Posterior vena cava (tissue), 2 donors: ENCODE results near the gene DYNLT4. TPM values are rescaled to one million over a fixed set of nuclear protein-coding genes. Genes with fewer than 3 reads are reported as not detected.
A peak's percentile ranks its signal among the peaks of the same experiment; 100 is the strongest.
"Not testable (repeated sequence)": the region's sequence is repeated elsewhere in the genome, so short reads cannot be mapped to it uniquely, and the experiment has no call there.

Source experiments
- DNase-seq: peaks from one replicate; pipeline ENCODE4 v3.0.0-alpha.2; 2020; ENCODE audit warnings: low spot score
- intact Hi-C, 2 donors: fragments of 100-400 bp; cut with DNase I; formaldehyde crosslinking; loops; one replicate each; pipeline versions ENCODE4 v1.14.1 to v1.14.2; 2022 to 2023
- total RNA-seq, 2 donors: library from RNA; stranded (reverse); fragmentation: NEBNext Ultra II Directional; extraction: Animal tissue kit (Norgen Biotek cat#: 25700); gene quantifications; one replicate each; pipeline ENCODE4 v1.2.1, GENCODE V29; 2021
- donor health status: DM: yes; HTN: yes; CAD: no.
- donor health status: DM: yes; HTN: yes; CAD: no.

DYNLT4 gene
- total RNA-seq, 2 donors from 2014 or later: not detected

DNA sequence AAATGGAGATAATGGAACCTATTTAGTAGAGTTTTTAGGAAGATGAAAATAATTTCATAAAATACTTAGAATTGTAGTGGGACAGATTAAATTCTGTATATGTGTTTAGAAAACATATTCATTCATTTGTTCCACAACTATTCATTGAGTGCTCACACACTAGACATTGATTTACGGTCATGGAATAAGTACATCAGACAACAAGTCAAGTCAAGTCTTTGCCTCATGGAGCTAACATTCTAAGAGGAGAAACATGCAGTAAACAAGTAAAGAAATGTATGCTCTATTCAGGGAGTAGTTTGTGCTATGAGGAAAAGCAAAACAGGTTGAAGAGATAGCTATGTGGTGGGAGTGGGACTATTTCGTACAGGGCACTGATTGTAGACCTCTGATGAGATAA is 10.2 kb upstream of the DYNLT4 start:
- DNase-seq: no peak
- intact Hi-C loops: no loop called here

DNA sequence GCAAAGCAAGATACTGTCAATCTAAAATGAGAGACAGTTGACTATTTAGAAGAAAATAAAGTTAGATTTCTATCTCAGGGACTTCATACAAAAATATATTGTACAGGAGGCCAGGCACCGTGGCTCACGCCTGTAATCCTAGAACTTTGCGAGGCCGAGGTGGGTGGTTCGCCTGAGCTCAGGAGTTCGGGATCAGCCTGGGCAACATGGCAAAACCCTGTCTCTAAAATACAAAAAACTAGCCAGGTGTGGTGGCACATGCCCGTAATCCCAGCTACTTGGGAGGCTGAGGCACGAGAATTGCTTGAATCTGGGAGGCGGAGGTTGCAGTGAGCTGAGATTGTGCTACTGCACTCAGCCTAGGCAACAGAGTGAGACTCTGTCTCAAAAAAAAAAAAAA is 8.8 kb upstream of the DYNLT4 start:
- intact Hi-C loops: not testable (repeated sequence)
- DNase-seq: peak; percentile 22

DNA sequence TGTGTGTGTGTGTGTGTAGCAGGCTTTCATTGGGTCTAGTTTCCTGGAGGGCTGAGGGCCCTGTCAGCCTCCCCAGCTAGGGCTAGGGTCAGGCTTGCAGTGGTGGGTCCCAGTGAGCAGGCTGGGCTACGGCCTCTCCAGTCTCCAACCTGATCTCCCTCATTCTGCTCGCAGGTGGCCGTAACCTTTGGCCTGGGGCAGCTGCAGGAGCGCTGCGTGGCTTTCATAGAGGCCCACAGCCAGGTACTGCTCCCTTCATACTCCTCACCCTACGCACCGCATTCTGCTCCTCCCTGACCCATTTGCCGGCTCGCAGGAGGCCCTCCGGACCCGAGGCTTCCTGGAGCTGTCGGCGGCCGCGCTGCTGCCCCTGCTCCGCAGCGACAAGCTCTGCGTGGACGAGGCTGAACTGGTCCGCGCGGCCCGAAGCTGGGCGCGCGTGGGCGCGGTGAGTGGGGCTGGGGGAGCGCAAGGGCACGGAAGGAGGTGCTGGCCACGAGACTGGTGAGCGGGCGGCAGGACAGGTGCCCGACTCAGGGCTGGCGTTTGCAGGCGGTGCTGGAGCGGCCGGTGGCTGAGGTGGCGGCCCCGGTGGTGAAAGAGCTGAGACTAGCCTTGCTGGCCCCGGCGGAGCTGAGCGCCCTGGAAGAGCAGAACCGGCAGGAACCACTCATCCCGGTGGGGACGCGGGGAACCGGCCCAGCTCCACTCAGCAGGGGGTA is 5.8 kb upstream of the DYNLT4 start:
- peak; percentile 80 for DNase-seq
- intact Hi-C loops: no loop called here

DNA sequence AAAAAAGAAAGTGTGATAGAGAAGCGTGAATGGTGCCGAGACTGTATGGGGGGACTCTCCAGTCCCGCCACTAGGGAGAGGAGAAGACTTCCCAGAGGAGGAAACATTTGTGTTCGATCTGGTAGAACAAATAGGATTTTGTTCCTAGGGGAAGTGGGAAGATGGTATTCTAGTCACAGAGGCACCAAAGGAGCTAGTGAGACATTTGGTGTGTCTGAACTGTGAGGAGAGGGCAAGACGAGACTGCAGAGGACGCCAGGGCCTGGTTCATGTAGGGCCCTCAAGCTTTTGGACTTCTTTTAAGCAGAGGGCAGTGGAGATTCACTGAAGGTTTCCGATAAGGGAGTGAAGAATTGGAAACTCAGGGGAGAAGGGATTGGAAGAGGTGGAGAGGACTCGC is 4.1 kb upstream of the DYNLT4 start:
- intact Hi-C loops: no loop called here
- no peak for DNase-seq

DNA sequence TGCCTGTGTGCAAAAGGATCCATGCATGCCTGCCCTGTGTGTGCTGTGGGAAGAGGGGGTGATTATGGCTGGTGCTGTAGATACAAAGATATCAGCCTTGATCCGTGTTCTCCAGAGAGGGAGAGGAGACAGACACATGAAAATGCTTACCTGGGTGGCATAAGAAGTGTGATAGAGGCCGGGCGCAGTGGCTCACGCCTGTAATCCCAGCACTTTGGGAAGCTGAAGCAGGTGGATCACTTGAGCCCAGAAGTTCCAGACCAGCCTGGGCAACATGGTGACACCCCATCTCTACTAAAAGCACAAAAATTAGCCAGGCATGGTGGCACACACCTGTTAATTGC is 3.6 kb upstream of the DYNLT4 start:
- intact Hi-C loops, DNase-seq: not testable (repeated sequence)

DNA sequence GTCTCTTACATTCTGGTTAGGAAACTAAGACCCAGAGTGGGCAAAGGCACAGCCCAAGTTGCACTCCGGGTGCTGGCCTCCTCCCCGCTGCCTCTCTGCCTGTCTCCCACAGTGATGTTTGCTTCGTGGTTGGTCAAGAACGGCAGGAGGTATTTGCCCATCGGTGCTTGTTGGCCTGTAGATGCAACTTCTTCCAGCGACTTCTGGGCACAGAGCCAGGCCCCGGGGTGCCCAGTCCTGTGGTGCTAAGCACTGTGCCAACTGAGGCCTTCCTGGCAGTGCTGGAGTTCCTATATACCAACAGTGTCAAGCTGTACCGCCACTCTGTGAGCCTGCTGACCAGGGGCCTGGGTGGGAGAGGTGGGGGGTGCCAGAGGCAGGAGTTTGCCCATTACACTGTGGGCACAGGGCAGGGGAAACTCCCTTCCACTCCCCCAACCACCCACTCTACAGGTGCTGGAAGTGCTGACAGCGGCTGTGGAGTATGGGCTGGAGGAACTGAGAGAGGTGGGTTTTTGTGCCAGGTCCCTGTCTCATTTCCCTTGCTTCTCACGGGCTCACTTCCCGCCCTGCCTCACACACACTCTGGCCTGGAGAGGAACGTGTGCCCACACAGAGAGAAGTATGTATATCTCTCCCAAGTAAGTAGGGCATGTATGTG is 3.1 kb upstream of the DYNLT4 start:
- intact Hi-C loops: no loop called here
- peak; percentile 90 for DNase-seq

DNA sequence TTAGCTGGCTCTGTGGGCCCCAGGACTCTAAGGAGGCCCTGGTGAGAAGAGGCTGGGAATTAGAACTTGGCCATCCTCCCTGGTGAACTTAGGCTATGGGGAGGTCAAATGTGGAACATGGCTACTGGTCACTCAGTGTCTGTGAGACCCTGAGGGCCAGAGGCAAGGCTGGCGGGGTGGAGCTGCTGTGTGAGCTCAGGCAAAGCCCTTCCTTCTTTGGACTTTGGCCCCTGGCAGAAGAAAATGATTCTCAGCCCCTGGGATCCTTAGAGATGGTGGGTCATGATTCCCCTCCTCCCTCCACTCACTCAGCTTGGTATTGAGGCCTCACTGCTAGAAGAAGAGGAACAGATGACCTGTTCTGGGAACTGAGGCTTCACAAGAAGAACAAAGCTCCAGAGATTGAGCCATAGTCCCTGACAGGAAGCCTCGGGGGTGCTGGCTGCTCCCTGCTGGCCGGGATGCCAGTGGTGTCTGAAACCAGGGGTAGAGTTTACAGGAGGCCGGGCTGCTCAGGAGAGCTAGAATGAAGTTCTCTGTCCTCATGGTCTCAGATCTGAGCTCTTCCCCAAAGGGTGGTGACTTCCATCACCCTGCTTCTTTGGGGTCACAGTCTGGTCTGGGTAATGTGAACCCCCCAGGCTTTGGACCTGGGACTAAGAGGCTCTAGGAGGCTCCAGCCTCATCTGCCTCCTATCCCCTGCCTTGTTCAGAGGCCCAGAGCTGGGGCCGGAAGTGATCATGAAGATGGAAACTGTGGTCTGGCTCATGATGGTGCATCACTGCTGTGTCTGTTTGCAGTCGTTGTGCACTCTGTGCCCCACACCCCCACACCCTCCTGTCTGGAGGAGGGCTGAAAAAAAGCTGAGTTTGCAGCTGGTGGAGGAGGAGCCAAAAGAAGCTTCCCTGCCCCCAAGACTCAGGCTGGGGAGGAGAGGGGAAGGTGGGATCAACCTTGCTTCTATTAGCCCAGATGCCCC is 2.1 kb upstream of the DYNLT4 start:
- intact Hi-C loops: no loop called here

DNA sequence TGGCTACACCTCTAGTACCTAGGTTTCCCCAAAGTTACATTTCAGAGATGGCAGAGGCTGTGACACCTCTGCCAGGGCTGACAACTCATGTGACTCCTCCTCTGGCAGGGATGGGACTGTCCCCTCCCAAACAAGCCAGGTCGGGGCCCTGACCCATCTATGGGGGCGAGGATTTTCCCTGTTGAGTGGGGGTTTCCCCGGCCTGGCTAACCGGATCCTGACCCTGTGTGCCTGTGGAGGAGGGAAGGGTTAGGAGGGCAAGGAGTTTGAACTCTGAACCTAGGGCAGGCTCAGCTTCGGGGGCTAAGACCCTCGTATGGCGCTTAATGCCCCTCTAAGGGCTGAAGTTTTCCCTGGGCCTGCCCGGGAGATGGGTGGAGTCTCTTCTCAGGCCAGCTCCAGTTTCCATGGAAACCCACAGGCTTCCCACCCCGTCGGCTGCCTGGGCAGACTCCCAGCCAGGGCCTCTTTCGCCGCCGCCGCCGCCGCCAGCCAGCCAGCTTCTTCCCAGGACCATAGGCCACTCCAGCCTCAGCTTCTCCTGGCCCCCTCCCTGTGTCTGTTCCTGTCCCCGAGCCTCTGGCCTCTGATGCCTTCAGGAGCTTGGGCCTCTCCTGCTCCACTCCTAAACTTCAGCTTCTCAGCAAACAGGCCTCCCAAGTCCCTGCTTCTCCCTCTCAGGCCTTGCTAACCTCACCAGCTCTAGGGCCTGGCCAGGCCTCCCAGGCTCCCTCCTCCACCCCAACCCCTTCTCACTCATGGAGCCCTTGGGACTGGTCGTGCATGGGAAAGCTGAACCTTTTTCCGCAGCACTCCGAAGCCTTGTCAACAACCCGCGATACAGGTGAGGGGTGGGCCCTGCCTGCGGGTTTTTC is 1.1 kb upstream of the DYNLT4 start, which contains the start of gene BTBD19:
Gene BTBD19 (plus strand): TSS at position 461 of the 875 bp plus-strand sequence. CDS start 298 bp downstream, at position 759.
- DNase-seq: peak; percentile 95
- intact Hi-C loops: no loop called here

More for the DNA sequence above, 2.1 kb upstream of the DYNLT4 start:
- peak; percentile 91 for DNase-seq

DNA sequence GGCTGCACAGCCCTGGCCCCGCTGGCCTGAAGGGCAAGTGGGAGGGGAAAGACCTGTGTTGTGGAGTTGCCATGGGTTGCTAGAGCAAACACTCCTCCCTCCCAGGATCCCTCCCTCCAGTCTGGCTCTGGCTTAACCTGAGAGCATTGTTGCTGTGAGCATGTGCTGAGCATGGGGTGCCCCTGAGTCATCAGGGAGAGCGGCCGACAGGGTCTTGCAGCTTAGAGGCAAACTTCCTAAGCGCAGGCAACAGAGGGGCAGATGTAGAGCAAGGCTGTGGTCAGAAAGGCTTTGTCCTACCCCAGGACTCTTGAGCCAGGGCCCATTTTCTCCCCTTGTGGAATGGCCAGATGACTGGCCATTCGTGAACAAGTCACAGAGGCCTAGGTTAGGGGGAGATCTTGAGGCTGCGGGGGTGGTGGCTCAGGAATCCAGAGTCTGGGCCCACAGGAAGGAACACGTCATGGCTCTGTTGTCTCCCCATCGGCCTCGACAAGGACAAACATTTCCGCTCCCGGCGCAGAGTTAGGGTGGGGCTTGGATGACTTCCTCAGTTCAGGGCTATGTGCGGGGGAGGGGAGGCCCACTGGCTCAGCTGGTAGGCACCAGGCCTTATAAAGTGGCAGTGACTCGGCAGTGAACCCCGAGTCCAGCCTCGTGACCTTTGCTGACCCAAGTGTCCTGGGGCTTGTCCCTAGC is 362 bp upstream of the DYNLT4 start:
- peak; percentile 99 for DNase-seq
- intact Hi-C loops: no loop called here

DNA sequence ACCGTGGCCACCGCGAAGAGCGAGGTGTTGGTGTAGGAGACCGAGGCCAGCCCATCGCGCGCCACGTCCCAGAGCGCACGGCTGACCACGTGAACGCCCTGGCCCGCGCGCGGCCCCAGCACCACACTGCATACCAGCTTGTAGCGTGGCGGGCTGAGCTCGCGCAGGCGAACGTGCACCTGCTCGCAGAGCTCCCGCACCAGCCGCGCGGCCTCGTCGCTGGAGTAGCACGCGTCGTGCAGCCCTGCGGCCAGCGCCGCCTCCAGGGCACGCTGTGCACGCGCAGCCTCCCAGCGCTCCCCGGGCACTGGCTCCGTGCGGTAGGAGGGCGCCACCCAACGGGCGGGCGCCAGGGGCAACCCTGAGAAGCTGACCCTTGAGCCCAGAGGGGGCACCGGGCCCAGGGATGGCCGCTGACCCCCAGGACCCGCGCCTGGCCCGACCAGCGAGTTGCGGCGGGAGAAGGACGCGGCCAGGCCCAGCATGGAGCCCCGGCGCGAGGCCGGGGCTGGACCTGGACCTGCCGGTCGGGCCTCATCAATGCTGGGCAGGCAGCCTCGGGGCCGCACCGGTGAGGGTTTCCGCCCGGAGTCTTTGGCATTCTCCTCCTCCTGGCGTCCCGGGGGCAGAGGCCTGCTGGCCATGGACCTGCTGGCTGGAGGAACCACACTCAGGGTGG is 987 bp downstream of the DYNLT4 start:
- DNase-seq: peak; percentile 84
- intact Hi-C loops: no loop called here

DNA sequence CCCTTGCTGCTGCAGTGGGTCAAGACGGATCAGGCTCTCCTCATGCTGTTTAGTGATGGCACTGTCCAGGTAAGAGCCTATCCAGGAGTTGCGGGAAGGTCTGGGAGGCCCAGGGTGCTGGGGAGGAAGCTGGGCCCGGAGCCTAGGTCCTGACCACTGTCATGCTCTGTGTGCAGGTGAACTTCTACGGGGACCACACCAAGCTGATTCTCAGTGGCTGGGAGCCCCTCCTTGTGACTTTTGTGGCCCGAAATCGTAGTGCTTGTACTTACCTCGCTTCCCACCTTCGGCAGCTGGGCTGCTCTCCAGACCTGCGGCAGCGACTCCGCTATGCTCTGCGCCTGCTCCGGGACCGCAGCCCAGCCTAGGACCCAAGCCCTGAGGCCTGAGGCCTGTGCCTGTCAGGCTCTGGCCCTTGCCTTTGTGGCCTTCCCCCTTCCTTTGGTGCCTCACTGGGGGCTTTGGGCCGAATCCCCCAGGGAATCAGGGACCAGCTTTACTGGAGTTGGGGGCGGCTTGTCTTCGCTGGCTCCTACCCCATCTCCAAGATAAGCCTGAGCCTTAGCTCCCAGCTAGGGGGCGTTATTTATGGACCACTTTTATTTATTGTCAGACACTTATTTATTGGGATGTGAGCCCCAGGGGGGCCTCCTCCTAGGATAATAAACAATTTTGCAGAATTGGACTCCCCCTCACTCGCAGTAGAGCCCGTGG is 1.7 kb downstream of the DYNLT4 start:
- intact Hi-C loops: no loop called here
- peak; percentile 84 for DNase-seq

DNA sequence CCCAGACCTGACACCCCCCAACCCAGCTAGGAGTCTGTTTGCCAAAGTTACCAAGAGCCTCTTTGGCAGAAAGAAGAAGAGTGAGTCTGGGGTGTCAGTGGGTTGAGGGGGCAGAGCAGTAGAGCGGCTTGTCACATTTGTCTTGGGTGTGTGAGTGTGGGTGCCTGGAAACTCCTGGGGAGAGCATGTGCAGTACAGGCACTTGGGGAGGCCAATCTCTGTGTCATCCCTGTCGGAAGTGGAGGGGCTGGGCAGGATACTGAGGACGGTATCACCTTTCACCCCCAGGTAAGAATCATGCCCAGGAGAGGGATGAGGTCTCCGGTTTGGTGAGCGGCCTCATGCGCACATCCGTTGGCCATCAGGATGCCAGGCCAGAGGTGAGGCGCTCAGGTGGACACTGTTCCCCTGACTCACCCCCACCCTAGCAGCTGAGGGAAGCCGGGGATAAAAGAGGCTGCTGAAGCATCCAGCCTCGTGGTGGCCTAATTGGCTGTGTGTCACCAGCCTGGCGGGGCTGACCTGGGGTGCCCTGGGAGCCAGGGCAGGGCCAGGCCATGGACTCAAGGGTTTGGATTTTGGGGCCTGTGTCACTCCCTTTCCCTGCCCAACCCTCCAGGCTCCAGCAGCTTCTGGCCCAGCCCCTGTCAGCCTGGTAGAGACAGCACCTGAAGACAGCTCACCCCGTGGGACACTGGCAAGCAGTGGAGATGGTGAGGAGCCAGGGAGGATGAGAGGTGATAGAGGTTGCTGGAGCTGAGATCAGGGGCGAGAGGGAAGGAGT is 3.6 kb downstream of the DYNLT4 start:
- intact Hi-C loops: no loop called here
- DNase-seq: peak; percentile 78

DNA sequence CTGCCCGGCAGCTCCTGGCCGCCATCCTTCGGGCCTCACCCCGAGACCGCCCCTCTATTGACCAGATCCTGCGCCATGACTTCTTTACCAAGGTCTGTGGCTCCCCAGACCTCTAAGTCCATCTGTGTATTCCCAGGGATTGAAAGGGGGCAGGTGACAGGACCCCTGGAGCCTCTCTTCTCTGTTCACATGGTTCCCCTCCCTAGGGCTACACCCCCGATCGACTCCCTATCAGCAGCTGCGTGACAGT is 4.2 kb downstream of the DYNLT4 start:
- DNase-seq: no peak

DNA sequence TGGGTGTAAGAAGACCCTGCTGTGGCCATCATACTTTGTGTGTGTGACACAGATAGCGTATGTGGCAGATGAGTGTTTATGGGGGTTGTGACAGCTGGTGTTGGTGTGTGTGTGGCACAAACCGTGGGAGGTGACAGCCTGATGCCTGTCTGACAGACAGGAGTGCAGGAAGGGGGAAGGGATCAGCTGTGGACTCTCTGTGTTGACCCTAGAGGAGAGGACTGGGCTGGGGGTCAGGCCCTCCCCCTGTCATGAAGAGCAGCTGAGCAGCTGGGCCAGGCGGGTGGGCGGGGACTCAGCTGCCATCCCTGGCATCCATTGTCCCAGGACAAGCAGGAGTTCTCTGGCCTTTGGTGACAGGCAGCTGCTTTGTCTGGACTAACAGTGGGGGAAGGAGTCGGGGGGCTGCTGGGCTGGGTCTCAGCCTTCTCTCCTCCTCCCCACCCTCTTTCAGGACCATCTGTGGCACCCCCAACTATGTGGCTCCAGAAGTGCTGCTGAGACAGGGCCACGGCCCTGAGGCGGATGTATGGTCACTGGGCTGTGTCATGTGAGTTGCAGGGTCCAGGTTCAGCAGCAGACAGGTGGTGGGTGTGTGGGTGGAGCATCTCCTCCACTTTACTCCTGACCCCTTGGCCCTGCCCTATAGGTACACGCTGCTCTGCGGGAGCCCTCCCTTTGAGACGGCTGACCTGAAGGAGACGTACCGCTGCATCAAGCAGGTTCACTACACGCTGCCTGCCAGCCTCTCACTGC is 4.7 kb downstream of the DYNLT4 start:
- DNase-seq: peak; percentile 74
- intact Hi-C loops: no loop called here

More for the DNA sequence above, 4.2 kb downstream of the DYNLT4 start:
- intact Hi-C loops: no loop called here

DNA sequence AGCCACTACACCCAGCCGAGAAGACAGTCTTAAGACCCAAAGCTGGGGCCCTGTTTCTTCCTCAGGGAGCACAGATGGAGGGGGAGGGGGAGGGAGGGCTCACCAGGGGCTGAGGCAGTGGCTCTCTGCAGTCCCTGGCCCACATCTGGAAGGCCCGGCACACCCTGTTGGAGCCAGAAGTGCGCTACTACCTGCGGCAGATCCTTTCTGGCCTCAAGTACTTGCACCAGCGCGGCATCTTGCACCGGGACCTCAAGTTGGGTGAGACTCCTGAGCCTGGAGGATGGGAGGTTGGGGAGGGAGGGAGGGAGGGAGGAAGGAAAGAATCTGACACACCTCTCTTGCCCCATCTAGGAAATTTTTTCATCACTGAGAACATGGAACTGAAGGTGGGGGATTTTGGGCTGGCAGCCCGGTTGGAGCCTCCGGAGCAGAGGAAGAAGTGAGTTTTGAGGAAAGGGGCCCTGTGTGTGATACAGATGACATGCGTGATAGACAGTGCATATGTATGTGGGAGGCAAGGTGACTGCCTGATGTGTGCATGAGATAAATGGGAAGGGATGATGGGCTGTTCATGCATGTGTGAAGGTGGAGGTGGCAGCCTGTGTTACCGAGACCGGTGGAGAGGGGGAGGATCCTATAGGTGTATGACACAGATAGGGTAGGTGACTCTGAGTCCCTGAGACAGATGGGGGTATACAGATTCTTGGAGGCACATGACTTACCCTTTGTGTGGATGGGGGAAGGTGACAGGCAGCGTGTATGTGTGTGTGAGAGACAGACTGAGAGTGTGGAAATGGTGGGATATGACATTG is 5.5 kb downstream of the DYNLT4 start:
- intact Hi-C loops: no loop called here
- DNase-seq: peak; percentile 80
